Jurkat, Clone E6-1 (cell line): Measurements from ENCODE around the gene ATP12A.

ENCODE experiments used
- DNase-seq: peaks from one replicate; pipeline ENCODE4 v3.0.0-alpha.2; 2011; ENCODE audit warnings: low read depth, low spot score
- H3K4me3 ChIP-seq: 2 replicates; pipeline ENCODE4 v1.5.1; 2011; ENCODE audit warnings: mild to moderate bottlenecking, low read length, control low read depth, moderate library complexity

Gene ATP12A

DNA sequence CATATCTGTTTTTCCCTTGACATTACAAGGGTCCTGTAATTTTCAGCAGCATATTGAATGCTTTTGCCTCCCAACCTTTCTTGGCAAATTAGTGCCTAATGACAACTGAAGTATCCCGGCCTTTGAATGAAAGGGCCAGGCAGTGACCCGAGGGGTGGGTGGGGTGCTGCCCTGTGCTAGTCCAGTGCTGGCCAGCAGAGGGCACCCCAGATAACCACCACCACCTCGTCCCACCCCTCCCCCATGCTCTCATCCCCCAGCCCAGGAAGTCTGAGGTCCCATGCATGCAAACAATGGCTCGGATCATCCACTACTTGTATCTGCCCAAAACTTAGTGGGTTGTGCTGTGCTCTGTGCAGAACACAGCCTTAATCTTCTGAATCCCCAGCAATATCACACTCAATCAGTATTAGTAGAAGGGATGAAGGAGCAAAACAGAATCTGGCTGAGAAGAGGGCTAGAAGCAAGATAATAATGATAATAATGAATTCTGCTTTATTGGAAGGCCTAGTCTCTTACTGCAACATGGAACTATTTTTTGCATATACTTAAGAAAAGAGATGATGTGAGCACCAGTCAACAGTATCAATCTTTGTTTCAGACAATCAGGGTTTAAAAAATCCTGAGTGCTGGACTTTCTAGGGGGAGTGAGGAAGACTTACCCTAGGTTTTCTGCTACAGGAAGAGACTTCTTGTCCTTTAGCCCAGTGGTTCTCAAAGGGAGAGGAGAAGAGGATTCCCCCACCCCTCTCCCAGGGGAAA lies 3.8 kb downstream of the ATP12A start:
- peak; percentile 41 for DNase-seq
- no peak overlapping the region for H3K4me3 ChIP-seq

DNA sequence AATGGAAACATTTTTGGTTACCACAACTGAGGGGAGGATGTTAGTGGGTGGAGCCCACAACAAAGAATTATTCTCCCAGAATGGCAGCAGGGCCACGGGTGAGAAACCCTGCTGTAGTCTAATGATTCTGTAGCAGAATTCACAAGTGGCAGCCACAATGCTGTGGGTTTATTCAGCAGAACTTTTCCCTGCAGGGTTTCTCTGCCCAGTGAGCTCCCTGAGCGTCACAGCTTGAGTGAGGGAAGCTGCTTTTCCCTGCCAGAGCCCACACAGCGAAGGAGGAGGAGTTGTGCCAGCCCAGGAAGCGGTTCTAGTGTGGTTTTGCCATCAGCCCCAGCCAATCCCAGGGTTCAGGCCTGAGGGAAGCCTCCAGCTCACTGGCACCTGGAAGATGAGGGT lies 4.4 kb downstream of the ATP12A start:
- DNase-seq = peak; percentile 67

DNA sequence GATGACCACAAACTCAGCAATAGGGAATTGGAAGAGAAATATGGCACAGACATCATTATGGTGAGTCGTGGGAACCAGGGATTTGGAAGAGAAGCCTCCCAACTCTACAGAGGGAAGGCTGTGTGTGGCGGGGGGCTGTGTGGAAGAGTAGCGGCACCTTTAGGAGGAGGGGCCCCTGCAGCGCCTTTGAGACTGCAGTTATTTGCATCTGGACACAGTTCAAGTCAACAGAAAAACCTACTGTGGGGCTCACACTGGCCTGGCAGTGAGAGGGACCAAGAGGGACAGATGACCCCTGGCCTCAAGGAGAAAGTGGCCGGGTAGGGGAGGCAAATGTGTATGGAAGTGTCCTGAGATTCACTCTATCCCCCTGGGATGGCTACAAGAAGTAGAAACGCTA lies 5.1 kb downstream of the ATP12A start:
- DNase-seq = no peak
- no peak overlapping the region for H3K4me3 ChIP-seq

More for the DNA sequence above, 4.4 kb downstream of the ATP12A start:
- H3K4me3 ChIP-seq = peak overlapping the region; percentile 7; the same call in 1 of the 2 replicates

DNA sequence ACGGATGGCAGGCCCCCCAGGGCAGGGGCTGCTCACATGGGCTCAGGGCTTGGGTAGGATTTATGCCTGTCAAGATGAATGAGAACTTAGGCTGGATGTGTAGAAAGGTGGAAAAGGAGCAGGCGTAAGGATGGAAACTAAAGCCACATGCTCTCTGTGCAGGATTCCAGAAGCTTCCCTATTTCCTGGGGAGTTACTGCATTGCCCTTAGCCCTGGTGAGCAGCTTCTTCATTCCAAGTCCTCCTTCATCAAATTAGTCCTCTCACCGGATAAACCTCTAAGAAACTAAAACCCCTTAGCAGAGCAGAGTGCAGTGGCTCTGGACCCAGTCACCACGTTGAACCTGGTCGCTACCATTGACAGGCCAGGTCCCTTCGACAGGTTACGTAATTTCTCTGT lies 7.4 kb downstream of the ATP12A start:
- DNase-seq = no peak
- no peak overlapping the region for H3K4me3 ChIP-seq

DNA sequence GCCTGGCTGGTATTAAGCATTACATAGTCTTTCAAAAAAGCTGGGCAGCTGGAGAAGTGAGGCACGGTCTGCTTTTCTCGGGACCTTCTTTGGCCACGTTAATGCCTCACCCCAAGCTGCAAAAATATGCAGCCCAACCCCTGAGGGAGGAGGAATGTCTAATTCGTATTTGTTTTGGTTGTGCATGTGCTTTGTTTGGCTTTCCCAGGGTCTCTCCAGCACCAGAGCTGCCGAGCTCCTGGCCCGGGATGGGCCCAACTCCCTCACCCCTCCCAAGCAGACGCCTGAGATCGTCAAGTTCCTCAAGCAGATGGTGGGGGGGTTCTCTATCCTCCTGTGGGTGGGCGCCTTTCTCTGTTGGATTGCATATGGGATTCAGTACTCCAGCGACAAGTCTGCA lies 7.9 kb downstream of the ATP12A start:
- no peak overlapping the region for H3K4me3 ChIP-seq
- DNase-seq = no peak

DNA sequence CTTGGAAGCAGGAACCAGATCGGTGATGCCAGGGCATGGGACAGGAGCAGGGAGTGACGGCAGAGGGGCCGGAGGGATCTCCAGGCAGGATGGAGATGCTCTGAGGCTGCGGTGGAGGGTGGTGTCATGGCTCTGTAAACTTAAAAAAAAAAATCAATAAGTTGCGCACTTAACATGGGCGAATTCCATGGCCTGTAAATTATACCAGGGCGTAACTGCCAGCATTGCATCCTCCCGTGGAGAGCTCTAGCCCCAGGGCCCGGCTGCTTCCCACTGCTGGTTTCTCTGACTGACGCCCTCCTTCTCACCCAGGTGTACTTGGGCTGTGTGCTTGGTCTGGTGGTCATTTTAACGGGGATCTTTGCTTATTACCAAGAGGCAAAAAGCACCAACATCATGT lies 8.7 kb downstream of the ATP12A start:
- no peak for DNase-seq
- H3K4me3 ChIP-seq = no peak overlapping the region

DNA sequence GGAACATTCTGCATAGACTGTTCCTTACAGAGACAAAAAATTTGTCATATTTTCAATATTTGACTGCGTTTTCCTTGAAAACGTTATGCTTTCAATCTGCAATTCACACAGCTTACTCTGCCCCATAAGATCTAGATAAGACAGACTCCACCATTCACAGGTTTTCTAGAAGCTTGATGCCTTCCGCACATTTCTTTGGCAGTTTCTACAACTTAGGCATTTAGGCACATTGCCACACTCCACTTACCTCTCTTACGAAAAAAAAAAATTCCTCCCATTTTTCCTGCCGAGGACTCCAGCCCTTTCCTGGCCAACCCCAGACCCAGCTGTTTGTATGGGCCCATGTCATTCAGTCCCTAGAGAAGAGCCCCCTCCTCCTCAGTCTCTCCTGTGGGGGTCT lies 11.2 kb downstream of the ATP12A start:
- H3K4me3 ChIP-seq = no peak overlapping the region
- no peak for DNase-seq

DNA sequence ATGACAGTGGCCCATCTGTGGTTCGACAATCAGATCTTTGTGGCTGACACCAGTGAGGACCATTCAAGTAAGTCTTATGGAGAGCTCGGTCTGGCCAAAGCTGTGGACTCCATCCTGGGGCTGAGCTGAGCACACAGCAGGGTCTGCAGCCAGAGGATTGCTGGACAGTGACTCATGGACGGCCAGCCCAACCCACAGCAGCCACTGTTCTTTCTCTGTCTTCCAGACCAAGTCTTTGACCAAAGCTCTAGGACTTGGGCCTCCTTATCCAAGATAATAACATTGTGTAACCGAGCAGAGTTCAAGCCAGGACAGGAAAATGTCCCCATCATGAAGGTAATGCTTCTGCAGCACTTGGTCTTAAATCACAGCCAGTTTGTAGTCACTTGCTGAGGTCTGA lies 12.4 kb downstream of the ATP12A start:
- no peak overlapping the region for H3K4me3 ChIP-seq
- no peak for DNase-seq

DNA sequence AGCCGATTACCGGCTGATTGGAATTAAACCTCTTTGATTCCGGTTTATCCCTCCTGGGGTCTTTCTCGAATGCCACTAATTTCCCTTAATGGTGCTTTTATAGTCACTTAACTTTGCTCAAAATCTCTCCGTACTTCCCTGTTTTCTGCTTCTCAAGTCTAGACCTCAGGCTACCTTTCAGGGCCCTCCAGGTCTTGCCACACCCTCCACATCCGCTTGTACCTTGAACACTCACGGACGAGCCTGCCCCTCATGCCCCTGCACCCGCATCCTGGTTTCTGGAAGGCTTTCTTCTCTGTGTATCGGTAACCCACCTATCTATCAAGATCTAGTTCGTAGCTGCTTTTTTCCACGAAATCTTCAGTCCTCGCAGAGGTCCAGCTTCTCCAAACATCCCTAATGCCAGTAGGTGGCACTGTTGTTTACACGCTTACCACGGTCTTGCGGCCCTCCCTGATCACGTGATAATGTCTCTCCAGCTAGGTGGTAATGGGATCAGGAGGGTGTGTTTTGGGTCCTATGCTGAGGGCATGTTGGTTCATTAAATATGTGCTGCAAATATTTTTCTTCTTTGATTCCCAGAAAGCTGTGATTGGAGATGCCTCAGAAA lies 13.8 kb downstream of the ATP12A start:
- H3K4me3 ChIP-seq = no peak overlapping the region
- DNase-seq = peak; percentile 51

DNA sequence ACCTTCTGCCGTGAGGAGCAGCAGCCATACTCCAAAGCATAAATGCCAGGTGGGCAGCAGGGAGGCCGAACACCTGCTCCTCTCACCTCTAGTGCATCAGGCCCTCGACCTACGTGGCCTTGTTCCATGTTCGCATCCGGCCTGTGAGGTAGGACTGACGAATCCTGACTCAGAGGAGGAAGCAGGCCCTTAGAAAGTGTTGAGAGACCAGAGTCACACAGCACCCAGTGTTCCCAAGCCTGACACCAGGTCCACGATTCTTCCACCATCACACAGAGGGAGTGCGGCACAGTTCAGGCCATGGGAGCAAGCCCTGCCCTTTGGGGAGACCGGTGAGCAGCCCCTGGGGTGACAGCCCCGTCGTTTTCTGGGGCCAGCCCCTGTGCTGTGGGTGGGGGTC lies 14.7 kb downstream of the ATP12A start:
- H3K4me3 ChIP-seq = no peak overlapping the region
- no peak for DNase-seq

DNA sequence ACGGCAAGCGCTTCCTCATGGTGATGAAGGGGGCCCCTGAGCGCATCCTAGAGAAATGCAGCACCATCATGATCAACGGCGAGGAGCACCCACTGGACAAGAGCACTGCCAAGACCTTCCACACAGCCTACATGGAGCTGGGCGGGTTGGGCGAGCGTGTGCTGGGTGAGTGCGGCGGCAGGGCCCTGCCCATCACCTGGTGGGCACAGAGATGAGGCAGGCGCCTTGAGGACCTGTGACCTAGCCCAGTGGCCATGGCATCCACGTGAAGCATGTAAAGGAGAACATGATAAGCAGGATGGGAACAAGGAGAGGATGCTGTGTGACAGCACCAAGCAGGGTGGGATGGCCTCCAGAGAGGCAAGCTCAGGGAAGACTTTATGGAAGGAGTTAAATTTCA lies 18.5 kb downstream of the ATP12A start:
- no peak for DNase-seq

DNA sequence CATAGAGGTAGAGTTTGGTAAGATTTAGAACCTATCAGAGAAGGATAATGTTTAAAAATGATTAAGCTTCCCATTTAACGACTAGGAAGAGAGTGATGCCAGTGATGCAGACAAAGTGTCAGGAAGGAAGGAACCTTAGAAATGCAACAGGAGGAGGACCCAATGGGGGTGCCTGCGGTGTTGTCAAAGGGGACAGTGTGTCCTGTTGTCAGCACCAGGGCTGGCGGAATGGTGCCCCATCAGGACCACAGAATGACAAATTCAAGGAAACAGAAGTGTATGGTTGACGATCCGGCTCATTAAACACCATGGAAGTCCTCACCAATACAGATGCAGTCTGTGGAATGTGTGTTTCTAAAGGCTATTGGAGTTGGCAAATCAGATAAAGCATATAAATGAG lies 19.3 kb downstream of the ATP12A start:
- no peak overlapping the region for H3K4me3 ChIP-seq

More for the DNA sequence above, 18.5 kb downstream of the ATP12A start:
- H3K4me3 ChIP-seq = no peak overlapping the region

DNA sequence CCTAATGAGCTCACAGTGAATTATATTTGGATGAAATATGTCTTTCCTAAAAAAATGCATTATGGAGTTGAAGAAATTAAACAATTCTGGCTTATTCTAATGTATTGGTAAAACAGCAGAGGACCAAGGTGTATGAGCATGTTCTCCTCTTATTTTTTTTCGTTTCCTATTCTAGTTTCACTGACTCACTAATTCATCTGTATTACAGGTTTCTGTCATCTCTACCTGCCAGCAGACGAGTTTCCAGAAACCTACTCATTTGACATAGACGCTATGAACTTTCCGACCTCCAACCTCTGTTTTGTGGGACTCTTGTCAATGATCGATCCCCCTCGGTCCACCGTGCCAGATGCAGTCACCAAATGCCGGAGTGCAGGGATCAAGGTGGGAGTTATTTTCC lies 20.3 kb downstream of the ATP12A start:
- DNase-seq = no peak
- no peak overlapping the region for H3K4me3 ChIP-seq

More for the DNA sequence above, 19.3 kb downstream of the ATP12A start:
- no peak for DNase-seq

DNA sequence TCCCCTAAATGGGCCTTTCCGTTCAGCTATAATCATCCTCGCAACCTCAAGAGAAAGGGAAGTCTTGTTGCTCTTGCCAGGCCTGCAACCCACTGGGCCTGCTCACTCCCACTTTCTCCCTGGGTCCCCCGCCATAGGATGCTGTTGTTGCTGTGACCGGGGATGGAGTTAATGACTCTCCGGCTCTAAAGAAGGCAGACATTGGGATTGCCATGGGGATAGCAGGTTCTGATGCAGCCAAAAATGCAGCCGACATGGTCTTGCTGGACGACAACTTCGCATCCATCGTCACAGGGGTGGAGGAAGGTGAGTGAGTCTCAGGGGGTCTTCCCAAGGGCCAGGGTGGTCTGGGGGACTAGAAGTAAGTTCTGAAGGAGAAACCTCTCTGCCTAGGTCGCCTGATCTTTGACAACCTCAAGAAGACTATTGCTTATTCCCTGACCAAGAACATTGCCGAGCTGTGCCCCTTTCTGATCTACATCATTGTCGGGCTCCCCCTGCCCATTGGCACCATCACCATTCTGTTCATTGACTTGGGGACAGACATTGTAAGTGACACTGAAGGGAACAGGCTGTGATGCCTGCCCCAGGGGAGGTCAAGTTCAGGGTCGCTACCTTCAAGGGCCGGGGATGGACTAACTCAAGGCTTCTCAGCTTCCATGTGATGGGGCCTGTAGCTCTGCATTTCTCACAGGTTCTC lies 26.8 kb downstream of the ATP12A start:
- no peak overlapping the region for H3K4me3 ChIP-seq
- no peak for DNase-seq

DNA sequence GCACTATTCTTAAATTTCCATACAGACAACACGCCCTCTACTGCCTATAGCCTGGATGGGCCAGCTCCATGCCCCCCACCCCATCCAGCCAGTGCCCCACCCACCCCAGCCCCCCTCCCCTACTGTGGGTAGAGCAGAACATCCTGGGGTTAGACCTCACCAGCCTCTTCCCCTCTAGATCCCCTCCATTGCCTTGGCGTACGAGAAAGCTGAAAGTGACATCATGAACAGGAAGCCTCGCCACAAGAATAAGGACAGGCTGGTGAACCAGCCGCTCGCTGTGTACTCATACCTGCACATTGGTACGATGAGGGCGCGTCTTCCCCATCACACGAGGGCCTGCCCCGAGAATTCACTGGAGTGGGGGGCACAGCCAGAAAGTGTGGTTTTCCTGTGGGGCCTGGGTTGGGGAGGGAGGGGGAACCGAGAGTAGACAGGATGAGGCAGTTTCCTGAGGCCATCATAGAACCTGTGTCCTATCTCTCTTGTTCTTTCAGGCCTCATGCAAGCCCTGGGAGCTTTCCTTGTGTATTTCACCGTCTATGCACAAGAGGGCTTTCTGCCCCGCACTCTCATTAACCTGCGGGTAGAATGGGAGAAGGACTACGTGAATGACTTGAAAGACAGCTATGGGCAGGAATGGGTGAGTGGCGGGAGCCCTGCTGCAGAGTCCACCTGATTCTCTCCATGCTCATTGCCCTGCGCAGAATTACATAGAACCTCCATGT lies 29.1 kb downstream of the ATP12A start:
- peak; percentile 93 for DNase-seq
- peak overlapping the region; percentile 25 for H3K4me3 ChIP-seq

DNA sequence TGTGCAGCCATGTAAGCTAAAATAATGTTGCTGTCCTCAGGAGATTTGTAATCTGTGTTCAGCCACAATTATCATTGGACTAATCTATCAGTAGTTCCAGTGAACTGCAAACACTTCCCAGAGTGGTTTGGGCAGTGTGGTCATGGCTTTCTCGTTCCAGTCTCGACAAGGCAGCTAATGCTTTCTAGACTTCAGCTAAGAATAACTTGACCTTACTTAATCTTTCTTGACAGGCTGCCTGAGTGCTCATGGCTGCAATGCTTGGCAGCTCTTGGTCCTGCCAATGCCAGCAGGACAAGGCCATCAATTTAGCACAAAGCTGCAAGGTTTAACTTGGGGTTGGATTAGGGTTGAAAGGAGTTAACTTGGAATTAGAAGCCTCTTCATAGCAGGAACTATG lies 32.8 kb downstream of the ATP12A start:
- no peak for DNase-seq
- H3K4me3 ChIP-seq = no peak overlapping the region

DNA sequence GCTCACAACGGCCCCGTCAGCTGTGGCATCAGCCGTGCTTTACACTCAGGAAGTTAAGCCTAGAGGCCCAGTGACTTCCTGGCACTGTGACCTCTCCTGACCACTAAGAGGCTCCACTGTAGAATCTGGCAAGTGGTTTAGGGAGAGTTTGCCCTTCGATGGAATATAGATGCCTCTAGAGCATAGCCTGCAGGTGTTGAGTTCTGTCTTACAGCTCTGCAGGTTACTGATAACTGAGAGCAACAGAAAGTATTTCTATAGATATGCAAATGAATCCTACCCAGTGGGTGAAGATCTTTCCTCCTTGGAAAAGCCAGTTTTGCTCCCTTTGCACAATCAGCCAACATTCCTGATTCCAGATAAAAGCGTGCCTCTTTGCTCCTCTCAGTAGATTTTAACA lies 35.8 kb downstream of the ATP12A start:
- DNase-seq = no peak
- no peak overlapping the region for H3K4me3 ChIP-seq

DNA sequence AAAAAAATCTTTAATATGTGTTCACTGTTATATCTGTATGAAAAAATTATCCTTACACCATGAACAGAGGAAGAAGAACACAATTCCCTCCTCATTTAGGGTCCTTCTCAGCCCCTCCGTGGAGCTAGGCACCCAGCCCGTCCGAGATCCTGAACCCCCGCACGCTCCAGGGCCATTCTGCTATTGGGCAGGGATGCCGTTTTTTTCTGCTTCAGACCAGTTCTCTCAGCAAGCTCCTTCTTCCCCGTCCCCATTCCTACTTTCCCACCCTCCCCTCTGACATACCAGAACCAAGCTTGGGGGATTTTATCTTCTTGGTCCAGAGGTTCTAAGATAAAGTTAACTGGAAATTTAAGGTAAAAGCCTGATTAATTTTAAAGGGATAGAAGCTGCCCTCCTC lies 36.2 kb downstream of the ATP12A start:
- DNase-seq = no peak
- no peak overlapping the region for H3K4me3 ChIP-seq

DNA sequence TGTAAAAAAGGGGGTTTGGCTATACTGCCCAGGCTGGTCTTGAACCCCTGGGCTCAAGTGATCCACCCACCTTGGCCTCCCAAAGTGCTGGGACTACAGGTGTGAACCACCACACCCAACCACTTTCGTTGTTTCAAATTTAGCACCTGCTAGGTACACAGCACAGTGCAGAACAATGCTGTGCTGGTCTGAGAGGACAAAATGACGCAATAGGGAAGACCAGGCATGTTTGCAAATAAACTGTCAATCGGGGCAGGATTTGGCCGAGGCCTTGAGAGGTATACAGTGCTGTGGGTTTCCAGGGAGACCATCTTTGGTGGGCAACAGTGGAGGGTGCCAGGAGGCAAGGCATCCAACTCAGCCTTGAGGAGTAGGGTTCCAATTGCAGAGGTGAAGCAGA lies 37.0 kb downstream of the ATP12A start:
- no peak overlapping the region for H3K4me3 ChIP-seq
- no peak for DNase-seq
